ENCODE measurements around the gene TOB2. TPM values are rescaled to one million over a fixed set of nuclear protein-coding genes. Genes with fewer than 3 reads are reported as not detected.
"Not testable (repeated sequence)": the region's sequence is repeated elsewhere in the genome, so short reads cannot be mapped to it uniquely, and the experiment has no call there.

Gene TOB2
- total RNA-seq, 1 donor, result 29.0 TPM

- no peak for TF ChIP-seq CTCF (IDR thresholded peaks at IDR 0.05; ENCODE audit: extremely low read depth, low read depth, low read length)
- H3K4me3 ChIP-seq (ENCODE audit: insufficient read depth, low read length), result peak overlapping the region; percentile 88
- H3K27ac ChIP-seq (ENCODE audit: low read depth, low read length), result peak overlapping the region; percentile 98
- H3K36me3 ChIP-seq (ENCODE audit: insufficient read depth, low read length), result peaks cover 16% of the 10 kb centered on the region
- peak overlapping the region; percentile 94 for H3K4me2 ChIP-seq (ENCODE audit: insufficient read depth, low read length)
- DNase-seq (ENCODE audit: insufficient read length, low spot score, missing footprints), result no peak
- H2AFZ ChIP-seq (ENCODE audit: low read length), result no peak overlapping the region
- peaks cover 63% of the 10 kb centered on the region for H3K79me2 ChIP-seq (ENCODE audit: insufficient read depth, low read length)
- no peaks in the 10 kb centered on the region for H3K9me3 ChIP-seq (ENCODE audit: low read depth, low read length)
- H3K27me3 ChIP-seq (ENCODE audit: insufficient read depth, low read length), result no peaks in the 10 kb centered on the region
- H4K20me1 ChIP-seq (ENCODE audit: insufficient read depth, low read length), result peaks cover 42% of the 10 kb centered on the region
- H3K4me1 ChIP-seq (ENCODE audit: insufficient read depth, low read length), result peaks cover 21% of the 10 kb centered on the region
Measured at GRCh38 chr22:41445129-41446056, 1.2 kb downstream of the TOB2 start.

DNA sequence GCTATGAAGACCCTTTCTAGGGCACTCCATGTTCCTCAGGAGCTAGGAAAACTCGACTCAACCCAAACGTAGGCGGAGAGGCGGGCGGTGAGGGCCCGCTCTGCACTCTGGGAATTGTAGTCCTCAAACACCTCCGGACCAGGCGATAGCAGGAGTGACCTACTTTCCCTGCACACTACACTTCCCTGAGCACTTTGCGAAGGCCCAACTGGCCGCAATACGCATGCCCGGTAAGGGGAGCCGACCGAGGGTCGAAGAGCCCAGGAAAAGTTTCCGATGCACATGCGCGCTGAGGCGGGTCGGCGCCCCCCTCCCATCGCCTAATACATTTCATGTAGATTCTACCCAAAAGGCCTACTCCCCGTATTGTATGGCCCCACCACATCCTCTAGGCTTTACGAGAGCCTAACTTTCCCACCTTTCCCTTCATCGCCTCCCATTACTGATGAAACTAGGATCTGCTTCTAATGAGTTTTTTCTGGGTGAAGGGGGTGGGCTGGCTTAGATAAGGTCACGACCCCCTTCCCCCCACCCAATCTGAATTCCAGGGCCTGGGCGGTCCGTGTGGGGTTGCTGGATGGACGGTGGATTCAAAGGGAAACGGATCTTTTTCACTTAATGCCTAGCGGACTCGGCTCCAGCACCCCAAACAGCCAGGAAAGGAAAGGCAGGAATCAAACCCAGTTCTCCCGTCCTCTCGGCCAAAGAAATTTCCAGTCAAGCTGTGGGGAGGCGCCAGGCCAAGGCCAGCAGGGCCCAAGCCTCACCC lies 2.1 kb downstream of the TOB2 start:
- no peaks in the 10 kb centered on the region for H3K9me3 ChIP-seq (ENCODE audit: low read depth, low read length)
- peaks cover 21% of the 10 kb centered on the region for H3K4me1 ChIP-seq (ENCODE audit: insufficient read depth, low read length)
- H3K36me3 ChIP-seq (ENCODE audit: insufficient read depth, low read length), result peaks cover 20% of the 10 kb centered on the region

GRCh38 chr22:41442240-41442792 lies 4.3 kb downstream of the TOB2 start:
- no peaks in the 10 kb centered on the region for H3K27me3 ChIP-seq (ENCODE audit: insufficient read depth, low read length)
- no peak overlapping the region for H3K4me3 ChIP-seq (ENCODE audit: insufficient read depth, low read length)
- TF ChIP-seq CTCF (IDR thresholded peaks at IDR 0.05; ENCODE audit: extremely low read depth, low read depth, low read length), result no peak
- H3K36me3 ChIP-seq (ENCODE audit: insufficient read depth, low read length), result peaks cover 35% of the 10 kb centered on the region
- peak overlapping the region; percentile 15 for H3K27ac ChIP-seq (ENCODE audit: low read depth, low read length)
- H2AFZ ChIP-seq (ENCODE audit: low read length), result no peak overlapping the region
- H3K4me1 ChIP-seq (ENCODE audit: insufficient read depth, low read length), result peaks cover 12% of the 10 kb centered on the region
- H3K4me2 ChIP-seq (ENCODE audit: insufficient read depth, low read length), result peak overlapping the region; percentile 15
- peaks cover 89% of the 10 kb centered on the region for H3K79me2 ChIP-seq (ENCODE audit: insufficient read depth, low read length)
- H3K9me3 ChIP-seq (ENCODE audit: low read depth, low read length), result no peaks in the 10 kb centered on the region
- peaks cover 63% of the 10 kb centered on the region for H4K20me1 ChIP-seq (ENCODE audit: insufficient read depth, low read length)
- DNase-seq (ENCODE audit: insufficient read length, low spot score, missing footprints), result no peak

More for the DNA sequence above, 2.1 kb downstream of the TOB2 start:
- peak overlapping the region; percentile 94 for H3K4me2 ChIP-seq (ENCODE audit: insufficient read depth, low read length)
- DNase-seq (ENCODE audit: insufficient read length, low spot score, missing footprints), result peak; percentile 98
- peaks cover 46% of the 10 kb centered on the region for H4K20me1 ChIP-seq (ENCODE audit: insufficient read depth, low read length)
- H3K79me2 ChIP-seq (ENCODE audit: insufficient read depth, low read length), result peaks cover 71% of the 10 kb centered on the region
- peak overlapping the region; percentile 98 for H3K27ac ChIP-seq (ENCODE audit: low read depth, low read length)
- H3K27me3 ChIP-seq (ENCODE audit: insufficient read depth, low read length), result no peaks in the 10 kb centered on the region
- peak overlapping the region; percentile 88 for H3K4me3 ChIP-seq (ENCODE audit: insufficient read depth, low read length)
- H2AFZ ChIP-seq (ENCODE audit: low read length), result peak overlapping the region; percentile 61
- TF ChIP-seq CTCF (IDR thresholded peaks at IDR 0.05; ENCODE audit: extremely low read depth, low read depth, low read length), result no peak

DNA sequence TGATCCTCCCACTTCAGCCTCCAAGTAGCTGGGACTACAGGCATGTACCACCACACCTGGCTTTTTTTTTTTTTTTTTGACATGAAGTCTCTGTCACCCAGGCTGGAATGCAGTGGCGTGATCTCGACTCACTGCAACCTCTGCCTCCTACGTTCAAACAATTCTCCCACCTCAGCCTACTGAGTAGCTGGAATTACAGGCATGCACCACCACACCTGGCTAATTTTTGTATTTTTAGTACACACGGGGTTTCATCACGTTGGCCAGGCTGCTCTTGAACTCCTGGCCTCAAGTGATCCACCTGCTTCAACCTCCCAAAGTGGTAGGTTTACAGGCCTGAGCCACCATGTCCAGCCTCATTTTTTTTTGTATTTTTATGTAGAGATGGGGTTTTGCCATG lies 6.1 kb downstream of the TOB2 start:
- H3K27ac ChIP-seq (ENCODE audit: low read depth, low read length); H3K27me3 ChIP-seq (ENCODE audit: insufficient read depth, low read length); H3K4me2 ChIP-seq (ENCODE audit: insufficient read depth, low read length); H3K4me3 ChIP-seq (ENCODE audit: insufficient read depth, low read length); H2AFZ ChIP-seq (ENCODE audit: low read length); H3K9me3 ChIP-seq (ENCODE audit: low read depth, low read length); DNase-seq (ENCODE audit: insufficient read length, low spot score, missing footprints): not testable (repeated sequence)
- H4K20me1 ChIP-seq (ENCODE audit: insufficient read depth, low read length), result peaks cover 79% of the 10 kb centered on the region
- H3K79me2 ChIP-seq (ENCODE audit: insufficient read depth, low read length), result peaks cover 96% of the 10 kb centered on the region
- peaks cover 12% of the 10 kb centered on the region for H3K4me1 ChIP-seq (ENCODE audit: insufficient read depth, low read length)
- peaks cover 53% of the 10 kb centered on the region for H3K36me3 ChIP-seq (ENCODE audit: insufficient read depth, low read length)
